Measurements from ENCODE around the gene C5orf24.
A peak's percentile ranks its signal among the peaks of the same experiment; 100 is the strongest.
"Not testable (repeated sequence)": the region's sequence is repeated elsewhere in the genome, so short reads cannot be mapped to it uniquely, and the experiment has no call there.

The C5orf24 gene

DNA sequence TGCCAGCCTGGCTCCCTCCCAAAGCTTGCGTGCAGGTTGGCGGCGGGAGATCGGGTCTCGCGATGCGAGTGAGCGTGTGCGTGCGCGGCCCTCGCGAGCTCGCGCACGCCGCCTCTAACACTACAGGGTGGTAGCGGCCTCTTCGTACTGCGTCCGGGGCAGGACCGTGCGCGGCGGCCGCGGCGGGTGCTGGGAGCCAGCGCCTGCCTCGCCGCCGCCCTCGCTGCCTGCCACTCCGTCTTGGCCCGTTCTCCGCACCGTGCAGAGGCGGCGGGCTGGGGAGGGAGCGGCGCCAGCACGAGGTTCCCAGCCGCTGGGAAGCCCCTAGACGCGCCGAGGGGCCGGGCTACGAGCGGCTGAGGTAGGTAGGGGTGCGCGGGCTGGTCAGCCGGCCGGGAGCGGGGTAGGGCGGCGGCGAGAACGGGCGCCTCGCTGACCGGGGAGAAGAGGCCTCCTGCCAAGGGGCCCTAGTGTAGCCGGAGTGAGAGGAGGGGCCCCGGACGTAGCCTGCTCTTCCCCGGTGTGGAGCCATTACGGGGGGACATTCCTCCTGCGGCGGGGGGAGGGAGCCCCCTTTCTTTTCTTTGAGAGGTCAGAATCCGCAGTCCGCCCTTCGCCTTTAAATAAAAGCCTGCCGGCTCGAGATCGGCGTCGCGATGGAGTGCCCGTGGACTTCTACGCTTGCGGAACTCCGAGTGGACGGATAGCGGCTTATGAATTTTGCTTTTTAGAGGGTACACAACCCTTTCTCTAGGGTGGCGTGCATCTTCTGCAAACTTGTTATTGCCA, at the start of gene C5orf24:
TSS of gene C5orf24 (plus strand) at position 117 of the 789 bp plus-strand sequence. CDS start 8,933 bp downstream, outside the sequence.
- peak; percentile 94 for DNase-seq

DNA sequence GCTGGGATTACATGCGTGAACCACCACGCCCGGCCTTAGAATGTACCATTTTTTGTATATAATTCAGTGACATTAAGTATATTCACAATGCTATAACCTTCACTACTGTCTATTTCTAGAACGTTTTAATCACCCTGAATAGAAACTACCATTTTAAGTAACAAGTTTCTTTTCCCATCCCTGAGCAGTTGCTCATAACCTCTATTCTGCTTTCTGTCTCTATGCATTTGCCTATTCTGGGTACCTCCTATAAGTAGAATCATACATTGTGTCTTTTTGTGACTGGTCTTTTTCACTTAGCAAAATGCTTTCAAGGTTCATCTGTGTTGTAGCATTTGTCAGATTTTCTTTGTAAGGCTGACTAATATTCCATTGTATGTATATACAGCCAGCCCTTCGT, 47.3 kb upstream of the C5orf24 start:
- no peak for DNase-seq

GRCh38 chr5:134803821-134804220, 41.9 kb upstream of the C5orf24 start:
- DNase-seq, result no peak

DNA sequence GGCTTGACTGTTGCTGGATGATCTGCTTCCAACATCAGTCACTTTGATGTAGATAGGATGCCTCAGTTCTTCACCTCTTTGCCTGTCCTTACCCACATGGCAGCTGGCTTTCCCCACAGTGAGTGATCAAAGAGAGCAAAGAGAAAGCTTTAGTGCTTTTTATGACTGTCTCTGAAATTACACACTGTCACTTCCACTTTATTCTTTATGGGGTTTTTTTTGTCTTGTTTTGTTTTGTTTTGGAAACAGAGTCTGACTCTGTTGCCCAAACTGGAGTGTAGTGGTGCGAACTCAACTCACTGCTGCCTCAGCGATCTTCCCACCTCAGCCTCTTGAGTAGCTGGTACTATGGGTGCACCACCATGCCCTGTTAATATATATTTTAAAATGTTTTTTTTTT, 32.4 kb upstream of the C5orf24 start:
- no peak for DNase-seq

GRCh38 chr5:134813827-134814226, 31.9 kb upstream of the C5orf24 start:
- no peak for DNase-seq

DNA sequence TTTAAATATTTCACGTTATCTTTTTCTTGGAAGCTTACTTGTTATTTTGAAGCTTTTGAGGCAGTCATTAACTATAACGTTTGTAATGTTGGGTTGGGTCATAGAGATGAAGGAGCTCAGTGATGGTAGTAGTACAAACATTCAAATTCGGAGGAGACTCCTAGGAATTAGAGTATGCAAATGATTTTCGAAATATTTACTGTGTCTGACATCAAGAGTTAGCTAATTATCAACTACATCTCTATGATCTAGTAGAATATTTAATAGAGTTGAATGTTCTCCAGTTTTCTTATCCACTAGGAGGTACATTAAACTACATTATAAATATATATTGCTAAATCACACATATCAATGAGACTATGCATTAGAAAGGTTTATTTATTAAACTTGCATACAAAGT, 28.8 kb upstream of the C5orf24 start:
- DNase-seq, result no peak

- DNase-seq, result no peak
Measured at GRCh38 chr5:134818776-134819175, 27.0 kb upstream of the C5orf24 start.

DNA sequence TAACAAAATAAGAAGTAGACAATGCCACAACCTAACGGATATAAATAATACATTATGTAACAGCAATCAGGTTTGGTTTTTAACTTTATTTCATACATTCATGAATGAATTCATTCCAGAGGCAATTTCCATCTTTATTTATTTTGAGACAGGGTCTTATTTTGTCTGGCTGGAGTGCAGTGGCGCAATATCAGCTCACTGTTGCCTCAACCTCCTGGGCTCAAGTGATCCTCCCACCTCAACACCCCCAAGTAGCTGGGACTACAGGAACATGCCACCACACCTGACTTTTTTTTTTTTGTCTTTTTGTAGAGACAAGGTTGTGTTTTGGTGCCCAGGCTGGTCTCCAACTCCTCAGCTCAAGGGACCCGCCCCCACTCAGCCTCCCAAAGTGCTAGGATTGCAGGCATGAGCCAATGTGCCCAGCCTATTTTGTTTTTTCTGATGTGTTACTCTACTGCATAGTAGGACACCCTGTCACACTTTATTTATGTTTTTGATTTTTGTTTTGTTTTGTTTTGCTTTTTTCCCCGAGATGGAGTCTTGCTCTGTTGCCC, 26.3 kb upstream of the C5orf24 start:
- DNase-seq, result no peak

DNA sequence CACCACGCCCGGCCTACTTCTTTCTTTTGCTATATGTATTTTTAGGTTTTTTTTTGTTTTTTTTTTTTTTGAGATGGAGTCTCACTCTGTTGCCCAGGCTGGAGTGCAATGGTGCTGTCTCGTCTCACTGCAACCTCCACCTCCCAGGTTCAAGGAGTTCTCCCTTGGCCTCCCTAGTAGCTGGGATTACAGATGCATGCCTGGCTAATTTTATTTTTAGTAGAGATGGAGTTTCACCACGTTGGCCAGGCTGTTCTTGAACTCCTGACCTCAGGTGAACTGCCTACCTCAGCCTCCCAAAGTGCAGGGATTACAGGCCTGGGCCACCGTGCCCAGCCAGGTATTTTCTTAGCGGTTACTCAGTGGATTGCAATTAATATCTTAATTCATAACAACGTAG, 23.9 kb upstream of the C5orf24 start:
- DNase-seq, result no peak

DNA sequence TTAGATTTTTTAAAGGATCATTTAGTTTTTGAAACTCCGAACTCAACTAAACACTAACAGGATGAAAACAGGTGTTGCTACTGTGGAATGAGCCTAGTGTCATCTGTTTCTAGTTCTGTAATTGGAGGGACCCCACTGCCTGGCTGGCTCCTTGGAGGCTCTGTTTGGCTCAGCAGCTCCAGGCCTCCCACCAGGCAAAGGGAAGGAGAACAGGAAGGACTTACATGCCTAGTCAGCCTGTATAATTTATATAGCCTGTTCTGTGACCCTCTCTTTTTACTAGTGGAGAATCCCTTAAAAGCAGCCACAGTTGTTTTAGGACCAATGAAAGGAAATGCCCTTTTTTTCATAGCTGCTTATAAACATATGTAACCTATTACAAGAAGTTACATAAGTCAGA, 21.1 kb upstream of the C5orf24 start:
- no peak for DNase-seq

- DNase-seq, result no peak
Measured at GRCh38 chr5:134825212-134825611, 20.6 kb upstream of the C5orf24 start.

GRCh38 chr5:134833340-134834032, 12.3 kb upstream of the C5orf24 start:
- no peak for DNase-seq

DNA sequence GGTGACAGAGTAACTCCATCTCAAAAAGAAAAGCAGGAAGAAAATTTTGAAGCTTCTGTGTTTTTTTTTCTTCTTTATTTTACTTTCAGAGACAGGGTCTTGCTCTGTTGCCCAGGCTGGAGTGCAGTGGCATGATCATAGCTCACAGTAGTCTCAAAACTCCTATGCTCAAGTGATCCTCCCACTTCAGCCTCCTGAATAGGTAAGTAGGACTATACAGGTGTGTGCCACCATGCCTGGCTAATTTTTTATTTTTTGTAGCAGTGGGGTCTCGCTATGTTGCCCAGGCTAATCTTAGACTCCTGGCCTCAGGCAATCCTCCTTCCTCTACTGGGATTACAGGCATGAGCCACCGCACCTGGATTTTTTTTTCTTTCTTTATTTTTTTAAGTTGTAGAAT, 10.1 kb upstream of the C5orf24 start:
- no peak for DNase-seq

DNA sequence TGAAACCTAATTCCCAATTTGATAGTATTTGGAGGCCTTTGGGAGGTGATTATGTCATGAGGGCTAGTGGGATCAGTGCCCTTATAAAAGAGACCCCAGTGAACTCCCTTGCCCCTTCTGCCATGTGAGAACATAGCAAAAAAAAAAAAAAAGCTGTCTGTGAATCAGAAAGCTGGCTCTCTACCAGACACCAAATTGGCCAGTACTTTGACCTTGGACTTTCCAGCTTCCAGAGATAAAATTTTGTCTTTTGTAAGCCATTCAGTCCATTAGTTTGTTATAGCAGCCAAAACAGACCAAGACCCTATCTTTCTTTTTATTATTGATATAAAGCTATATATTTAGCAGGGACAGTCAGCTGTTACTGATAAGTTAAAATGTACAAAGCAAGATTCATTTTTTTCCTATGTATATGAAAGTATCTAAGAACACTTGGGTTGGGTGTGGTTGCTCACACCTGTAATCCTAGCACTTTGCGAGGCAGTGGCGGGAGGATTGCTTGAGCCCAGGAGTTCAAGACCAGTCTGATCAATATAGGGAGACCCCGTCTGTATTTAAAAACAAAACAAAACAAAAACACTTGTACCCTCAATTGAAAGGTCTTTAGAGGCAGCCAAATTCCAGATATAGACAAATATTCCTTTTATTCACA, 8.1 kb upstream of the C5orf24 start:
- no peak for DNase-seq

GRCh38 chr5:134838361-134838760, 7.4 kb upstream of the C5orf24 start:
- DNase-seq, result not testable (repeated sequence)

DNA sequence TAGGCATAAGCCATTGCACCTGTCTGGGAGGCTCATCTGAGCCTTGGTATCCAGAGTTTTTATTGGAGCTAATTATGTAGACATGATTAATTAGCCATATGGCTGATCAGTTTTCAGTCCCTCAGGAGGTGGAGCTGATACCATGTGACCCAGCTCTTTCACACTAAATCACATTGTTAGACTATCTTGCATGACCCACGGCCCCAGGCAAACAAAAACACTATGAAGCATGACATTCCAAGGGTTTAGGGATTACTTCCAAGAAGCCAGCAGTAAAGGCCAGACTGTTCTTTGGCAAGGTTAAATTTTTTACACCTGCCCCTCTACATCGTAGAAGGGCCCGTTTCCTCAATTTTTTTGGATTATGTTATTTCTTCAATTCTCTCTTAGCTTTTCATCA, 5.0 kb upstream of the C5orf24 start:
- no peak for DNase-seq

DNA sequence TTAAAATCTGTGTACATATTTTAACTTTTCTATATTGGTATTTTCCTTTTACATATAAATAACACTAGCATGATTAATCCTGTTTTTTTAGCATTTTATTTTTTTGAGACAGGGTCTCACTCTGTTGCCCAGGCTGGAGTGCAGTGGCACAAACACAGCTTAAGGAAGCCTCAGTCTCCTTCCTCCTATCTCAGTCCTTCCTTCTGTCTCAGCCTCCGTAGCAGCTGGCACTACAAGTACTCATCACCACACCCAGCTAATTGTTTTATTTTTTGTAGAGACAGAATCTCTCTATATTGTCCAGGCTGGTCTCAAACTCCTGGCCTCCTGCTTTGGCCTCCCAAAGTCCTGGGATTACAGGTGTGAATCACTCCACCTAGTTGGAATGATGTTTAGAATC, 1.5 kb upstream of the C5orf24 start:
- no peak for DNase-seq

DNA sequence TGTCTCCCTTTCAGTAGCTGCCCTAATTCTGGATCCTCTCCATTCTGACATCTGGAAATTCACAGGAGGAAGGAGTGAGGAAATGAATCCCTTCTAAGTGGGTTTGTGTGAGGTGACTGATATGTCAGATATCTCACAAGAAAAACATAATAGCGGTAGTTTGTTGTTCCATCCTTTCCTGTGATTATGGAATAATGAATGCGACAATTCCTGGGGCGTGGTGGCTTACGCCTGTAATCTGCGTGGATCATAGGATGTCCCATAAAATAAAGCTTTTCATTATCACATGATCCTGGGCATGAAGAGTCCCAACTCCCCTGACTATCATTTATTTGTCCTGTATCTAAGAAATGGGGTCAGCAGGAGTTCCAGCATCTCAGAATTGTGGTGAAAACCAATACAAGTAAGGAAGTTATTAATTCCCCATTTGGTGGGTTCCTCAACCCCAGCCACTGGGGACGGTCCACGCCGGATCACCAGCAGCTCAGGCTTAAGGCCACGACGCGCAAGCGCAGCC, 375 bp upstream of the C5orf24 start:
- DNase-seq, result no peak

- no peak for DNase-seq
Measured at GRCh38 chr5:134846641-134846960, 833 bp downstream of the C5orf24 start.

DNA sequence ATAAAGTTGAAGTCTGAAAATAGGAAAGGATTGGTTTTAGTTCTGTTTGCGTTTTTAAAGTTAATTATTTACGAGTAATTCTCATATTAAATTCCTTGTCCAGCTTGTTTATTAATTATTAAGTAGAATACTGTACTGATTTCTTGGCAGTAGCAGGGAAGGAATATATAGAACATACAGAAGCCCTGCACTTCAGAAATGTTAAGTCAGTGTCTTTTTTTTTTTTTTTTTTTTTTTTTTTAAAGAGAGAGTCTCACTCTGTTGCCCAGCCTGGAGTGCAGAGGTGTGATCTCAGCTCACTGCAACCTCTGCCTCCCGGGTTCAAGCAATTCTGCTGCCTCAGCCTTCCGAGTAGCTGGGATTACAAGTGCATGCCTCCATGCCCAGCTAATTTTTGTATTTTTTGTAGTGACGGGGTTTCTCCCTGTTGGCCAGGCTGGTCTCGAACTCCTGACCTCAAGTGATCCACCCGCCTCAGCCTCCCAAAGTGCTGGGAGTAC, 3.7 kb downstream of the C5orf24 start:
- DNase-seq, result not testable (repeated sequence)

GRCh38 chr5:134851307-134851923, 5.6 kb downstream of the C5orf24 start:
- DNase-seq, result no peak

DNA sequence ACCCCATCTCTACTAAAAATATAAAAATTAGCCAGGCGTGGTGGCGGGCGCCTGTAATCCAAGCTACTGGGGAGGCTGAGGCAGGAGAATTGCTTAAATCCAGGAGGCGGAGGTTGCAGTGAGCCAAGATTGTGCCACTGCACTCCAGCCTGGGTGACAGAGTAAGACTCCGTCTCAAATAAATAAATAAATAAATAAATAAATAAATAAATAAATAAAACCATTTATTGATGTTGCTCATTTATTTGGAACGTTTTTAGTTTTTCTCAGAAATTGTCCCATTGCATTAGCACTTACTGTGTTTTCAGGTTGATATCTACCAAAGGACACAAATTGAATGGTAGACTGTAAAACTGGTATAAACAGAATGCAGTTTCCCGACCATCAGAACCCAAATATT, 10.7 kb downstream of the C5orf24 start:
- not testable (repeated sequence) for DNase-seq

GRCh38 chr5:134857401-134857800, 11.6 kb downstream of the C5orf24 start:
- no peak for DNase-seq
